Caco-2 (cell line): ENCODE results near the gene CSF2RB. TPM values are rescaled to one million over a fixed set of nuclear protein-coding genes. Genes with fewer than 3 reads are reported as not detected.

Experiments used
- BruUV-seq: library from RNA; stranded (reverse); fragments of 400-500 nt; replicated peaks from 2 replicates; lab custom pipeline; 2021; lab: Mats Ljungman, UMichigan
- CTCF ChIA-PET: fragments of 300-600 bp; sonication (Branson Sonifier 250); formaldehyde crosslinking; loops from one replicate; lab custom pipeline; 2022; ENCODE audit warnings: antibody characterized with exemption; lab: Charles Lee
- POLR2A ChIA-PET: fragments of 300-600 bp; sonication (Branson Sonifier 250); formaldehyde crosslinking; loops from one replicate; lab custom pipeline; 2022; ENCODE audit warnings: antibody characterized with exemption; lab: Charles Lee
- DNase-seq, 2 experiments: peaks; one replicate each; pipeline versions ENCODE4 v3.0.0 to v3.0.0-alpha.2; 2020 to 2022
- H3K27me3 ChIP-seq: replicated peaks from 2 replicates; pipeline ENCODE4 v1.6.0; 2011; ENCODE audit warnings: low read length; ENCODE audit not compliant: control insufficient read depth, insufficient read depth
- H3K36me3 ChIP-seq: 2 replicates; pipeline ENCODE4 v1.5.1; 2011; ENCODE audit warnings: low read length; ENCODE audit not compliant: control insufficient read depth, insufficient read depth
- H3K4me1 ChIP-seq: fragments of 250-450 bp; sonication (Bioruptor Pico); 2 replicates; pipeline ENCODE4 v1.5.1; 2020; ENCODE audit warnings: mild to moderate bottlenecking
- H3K4me3 ChIP-seq: 2 replicates; pipeline ENCODE4 v1.5.1; 2011; ENCODE audit warnings: low read depth, mild to moderate bottlenecking, control low read depth, low read length
- H3K9me3 ChIP-seq: fragments of 250-450 bp; sonication (Bioruptor Pico); 2 replicates; pipeline ENCODE4 v1.5.1; 2020; ENCODE audit warnings: mild to moderate bottlenecking, moderate library complexity
- H3K27ac Mint-ChIP-seq: one replicate; pipeline ENCODE4 v1.8.0; 2022; ENCODE audit warnings: mixed read lengths; ENCODE audit not compliant: unreplicated experiment
- H3K27me3 Mint-ChIP-seq: one replicate; pipeline ENCODE4 v1.8.0; 2022; ENCODE audit warnings: mixed read lengths; ENCODE audit not compliant: insufficient read depth, unreplicated experiment
- H3K36me3 Mint-ChIP-seq: one replicate; pipeline ENCODE4 v1.8.0; 2022; ENCODE audit warnings: mild to moderate bottlenecking, mixed read lengths; ENCODE audit not compliant: insufficient read depth, unreplicated experiment
- H3K4me1 Mint-ChIP-seq: one replicate; pipeline ENCODE4 v1.8.0; 2022; ENCODE audit warnings: low read depth, mixed read lengths; ENCODE audit not compliant: unreplicated experiment
- H3K4me3 Mint-ChIP-seq: one replicate; pipeline ENCODE4 v1.8.0; 2022; ENCODE audit warnings: mild to moderate bottlenecking, moderate library complexity, mixed read lengths; ENCODE audit not compliant: unreplicated experiment
- H3K9me3 Mint-ChIP-seq: one replicate; pipeline ENCODE4 v1.8.0; 2022; ENCODE audit warnings: mixed read lengths; ENCODE audit not compliant: unreplicated experiment
- CTCF ChIP-seq, 2 experiments: fragments of 200-600 bp in 1 of 2; IDR thresholded peaks; 1 replicate in 1 of 2; 2 replicates in 1 of 2; pipeline versions ENCODE4 v1.5.1 to v1.8.0; 2011 to 2022; ENCODE audit warnings: antibody characterized with exemption in 1 of 2, control low read depth in 1 of 2, inconsistent platforms in 1 of 2, low read depth in 1 of 2, low read length in 1 of 2, mild to moderate bottlenecking in 1 of 2, moderate library complexity in 1 of 2; ENCODE audit not compliant: insufficient read depth in 1 of 2, severe bottlenecking in 1 of 2, unreplicated experiment in 1 of 2
- intact Hi-C: fragments of 100-400 bp; cut with micrococcal nuclease; formaldehyde crosslinking; loops from one replicate; pipeline ENCODE4 v1.10.0; 2022; ENCODE audit not compliant: unreplicated experiment
- total RNA-seq: library from RNA; stranded (reverse); gene quantifications from 2 replicates; pipeline ENCODE4 v1.2.3, GENCODE V29; 2022

Gene CSF2RB
- total RNA-seq, 1 experiment from 2014 or later, result not detected

DNA sequence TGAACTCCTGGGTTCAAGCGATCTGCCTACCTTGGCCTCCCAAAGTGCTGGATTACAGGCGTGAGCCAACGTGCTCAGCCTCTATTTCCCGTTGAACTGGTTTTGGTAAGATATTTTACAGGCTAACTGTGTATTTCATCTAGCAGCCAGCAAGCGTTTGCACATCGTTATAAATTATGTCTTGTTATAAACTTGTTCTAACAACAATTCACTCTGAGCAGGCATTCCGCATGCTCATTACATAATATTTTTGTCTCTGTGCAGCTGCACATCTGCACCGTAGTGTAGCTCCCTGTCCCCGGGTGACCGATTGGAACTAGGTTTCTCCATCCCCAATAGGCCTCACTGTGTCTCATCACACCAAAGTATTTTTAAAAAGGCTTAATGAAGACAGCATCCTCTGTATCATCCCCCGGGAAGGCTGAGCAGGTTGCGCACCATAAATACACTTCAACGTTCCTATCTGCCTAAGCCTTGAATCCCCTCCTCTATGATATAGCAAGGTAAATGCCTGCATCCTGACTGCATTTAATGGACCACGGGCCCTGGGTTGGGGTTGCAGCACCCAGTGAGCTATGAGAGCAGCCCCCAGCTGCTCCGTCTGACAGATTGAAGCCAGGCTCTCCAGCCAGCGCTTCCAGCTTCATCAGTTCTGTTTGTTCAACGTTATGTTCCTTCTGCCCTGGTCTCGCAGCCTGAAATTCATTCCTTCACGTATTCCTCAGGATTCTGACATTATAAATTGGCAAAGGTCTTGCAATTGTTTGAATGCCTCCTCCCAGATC is 58.1 kb downstream of the CSF2RB start:
- no peaks in the 10 kb centered on the region for H3K9me3 Mint-ChIP-seq
- Histone ChIP-seq H3K27me3 (no peaks in the 10 kb centered on the region), H3K36me3 (no peaks in the 10 kb centered on the region), H3K4me1 (no peaks in the 10 kb centered on the region), H3K4me3 (no peak overlapping the region), H3K9me3 (no peaks in the 10 kb centered on the region)
- intact Hi-C loops, result no loop called here
- CTCF ChIA-PET, result no interaction called here
- H3K36me3 Mint-ChIP-seq, result no peaks in the 10 kb centered on the region
- H3K4me1 Mint-ChIP-seq, result no peaks in the 10 kb centered on the region
- no peak for DNase-seq
- no peak overlapping the region for H3K4me3 Mint-ChIP-seq
- TF ChIP-seq CTCF (IDR thresholded peaks at IDR 0.05; ENCODE audit: insufficient read depth in 1 of 2, low read depth in 1 of 2, low read length in 1 of 2, severe bottlenecking in 1 of 2, unreplicated experiment in 1 of 2), result no peak
- peaks cover 21% of the 10 kb centered on the region for H3K27me3 Mint-ChIP-seq
- BruUV-seq, result no TSS peak
- POLR2A ChIA-PET, result no interaction called here
- H3K27ac Mint-ChIP-seq, result no peak overlapping the region

DNA sequence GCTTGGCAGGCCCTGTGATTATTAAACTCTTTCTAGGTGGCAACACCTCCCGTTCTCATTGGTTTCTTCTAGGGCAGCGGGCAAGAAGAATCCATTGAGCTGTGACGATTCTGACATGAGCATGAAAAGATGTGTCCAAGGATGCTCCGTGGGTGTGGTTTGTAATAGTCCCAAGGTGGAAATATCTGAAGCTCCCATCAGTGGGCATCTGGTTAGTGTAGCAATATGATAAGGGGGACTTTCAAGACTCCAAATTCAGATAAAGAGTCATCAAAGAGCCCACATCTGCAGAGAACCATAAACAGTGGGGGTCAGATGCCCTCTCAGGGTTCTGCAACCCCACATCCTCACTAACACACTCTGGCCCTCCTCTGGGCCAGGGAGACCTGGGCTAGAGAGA is 63.2 kb downstream of the CSF2RB start:
- intact Hi-C loops, result no loop called here
- POLR2A ChIA-PET, result interaction anchor here (0.6 kb wide), 2 partner anchors 223 to 532 kb away, joined by 3 read pairs; no protein-coding TSS in a partner anchor
- Mint-ChIP-seq H3K9me3 (no peaks in the 10 kb centered on the region), H3K27ac (no peak overlapping the region), H3K36me3 (no peaks in the 10 kb centered on the region), H3K27me3 (peaks cover 8% of the 10 kb centered on the region), H3K4me3 (peak overlapping the region; percentile 69), H3K4me1 (no peaks in the 10 kb centered on the region)
- Histone ChIP-seq H3K4me1 (no peaks in the 10 kb centered on the region), H3K4me3 (no peak overlapping the region), H3K36me3 (no peaks in the 10 kb centered on the region), H3K9me3 (no peaks in the 10 kb centered on the region), H3K27me3 (no peaks in the 10 kb centered on the region)
- no peak for TF ChIP-seq CTCF (IDR thresholded peaks at IDR 0.05; ENCODE audit: insufficient read depth in 1 of 2, low read depth in 1 of 2, low read length in 1 of 2, severe bottlenecking in 1 of 2, unreplicated experiment in 1 of 2)
- CTCF ChIA-PET, result interaction anchor here (1.2 to 2.1 kb wide), 3 partner anchors 67 to 201 kb away, joined by 3 to 11 read pairs (median 5); partner anchors contain the start of gene IFT27
- BruUV-seq, result no TSS peak
- no peak for DNase-seq

GRCh38 chr22:36977401-36977861 is 64.0 kb downstream of the CSF2RB start:
- intact Hi-C loops, result no loop called here
- Histone ChIP-seq H3K9me3 (no peaks in the 10 kb centered on the region), H3K4me1 (no peaks in the 10 kb centered on the region), H3K4me3 (peak overlapping the region; percentile 24), H3K36me3 (no peaks in the 10 kb centered on the region), H3K27me3 (no peaks in the 10 kb centered on the region)
- Mint-ChIP-seq H3K4me3 (peak overlapping the region; percentile 69), H3K4me1 (no peaks in the 10 kb centered on the region), H3K36me3 (no peaks in the 10 kb centered on the region), H3K27ac (peak overlapping the region; percentile 26), H3K27me3 (peaks cover 14% of the 10 kb centered on the region), H3K9me3 (no peaks in the 10 kb centered on the region)
- CTCF ChIA-PET, result interaction anchor here (1.0 to 2.1 kb wide), 5 partner anchors 66 to 202 kb away, joined by 3 to 11 read pairs (median 5); partner anchors contain the start of gene IFT27
- POLR2A ChIA-PET, result interaction anchor here (0.7 kb wide), 1 partner anchor 55 kb away, joined by 3 read pairs; no protein-coding TSS in a partner anchor
- no TSS peak for BruUV-seq
- DNase-seq, result peak; percentile 53
- TF ChIP-seq CTCF (IDR thresholded peaks at IDR 0.05; ENCODE audit: insufficient read depth in 1 of 2, low read depth in 1 of 2, low read length in 1 of 2, severe bottlenecking in 1 of 2, unreplicated experiment in 1 of 2), result peak; percentile 14 to 22
